HEK293 (cell line): ENCODE results near the gene METTL5.

Experiments used
- ATF2 ChIP-seq: fragments of 450-650 bp; formaldehyde crosslinking; IDR thresholded peaks from 2 replicates; pipeline ENCODE4 v1.5.1; 2016; ENCODE audit warnings: missing biosample characterization, missing genetic modification characterization, low read depth
- CTCF ChIP-seq: fragments of 450-650 bp; formaldehyde crosslinking; IDR thresholded peaks from 2 replicates; pipeline ENCODE4 v1.5.1; 2016; ENCODE audit warnings: missing biosample characterization, missing genetic modification characterization
- PBX3 ChIP-seq: sonication (generic); formaldehyde crosslinking; IDR thresholded peaks from 2 replicates; pipeline ENCODE4 v1.8.1; 2022; ENCODE audit warnings: mild to moderate bottlenecking, moderate library complexity, missing genetic modification reagents
- SP2 ChIP-seq: fragments of 450-650 bp; formaldehyde crosslinking; IDR thresholded peaks from 2 replicates; pipeline ENCODE4 v1.5.1; 2016; ENCODE audit warnings: missing biosample characterization, missing genetic modification characterization
- ZBTB11 ChIP-seq: fragments of 450-650 bp; formaldehyde crosslinking; conservative IDR thresholded peaks from 2 replicates; pipeline ENCODE4 v1.5.1; 2016; ENCODE audit warnings: low read depth, missing biosample characterization, missing genetic modification characterization
- ZNF114 ChIP-seq: fragments of 450-650 bp; formaldehyde crosslinking; IDR thresholded peaks from 2 replicates; pipeline ENCODE4 v1.5.0; 2017; ENCODE audit warnings: missing biosample characterization, missing genetic modification characterization
- ZNF274 ChIP-seq, 2 experiments: fragments of 200-500 bp in 1 of 2; fragments of 450-650 bp in 1 of 2; sonication (Bioruptor generic) in 1 of 2; formaldehyde crosslinking in 1 of 2; IDR thresholded peaks; 2 replicates each; pipeline versions ENCODE4 v1.5.1 to v1.6.1; 2014 to 2016; ENCODE audit warnings: borderline replicate concordance in 1 of 2, inconsistent platforms in 1 of 2, low read length in 1 of 2, missing biosample characterization in 1 of 2, missing genetic modification characterization in 1 of 2
- ZNF501 ChIP-seq: fragments of 450-650 bp; formaldehyde crosslinking; IDR thresholded peaks from 2 replicates; pipeline ENCODE4 v1.5.1; 2016; ENCODE audit warnings: missing biosample characterization, missing genetic modification characterization
- ZNF518A ChIP-seq: fragments of 450-650 bp; formaldehyde crosslinking; conservative IDR thresholded peaks from 2 replicates; pipeline ENCODE4 v1.5.1; 2016; ENCODE audit warnings: low read depth, missing biosample characterization, missing genetic modification characterization
- ZNF560 ChIP-seq: fragments of 450-650 bp; formaldehyde crosslinking; IDR thresholded peaks from 2 replicates; pipeline ENCODE4 v1.5.1; 2017; ENCODE audit warnings: missing biosample characterization, missing genetic modification characterization, borderline replicate concordance
- ZNF600 ChIP-seq: fragments of 450-650 bp; formaldehyde crosslinking; IDR thresholded peaks from 2 replicates; pipeline ENCODE4 v1.5.1; 2016; ENCODE audit warnings: missing biosample characterization, missing genetic modification characterization
- ZNF645 ChIP-seq: fragments of 450-650 bp; formaldehyde crosslinking; IDR thresholded peaks from 2 replicates; pipeline ENCODE4; 2016; ENCODE audit warnings: missing biosample characterization, missing genetic modification characterization
- ZSCAN5A ChIP-seq: fragments of 450-650 bp; formaldehyde crosslinking; IDR thresholded peaks from 2 replicates; pipeline ENCODE4 v1.5.1; 2016; ENCODE audit warnings: missing biosample characterization, missing genetic modification characterization

GRCh38 chr2:169782513-169782912 lies 42.2 kb downstream of the METTL5 start:
- TF ChIP-seq CTCF (tag by site-specific recombination) = no peak
- TF ChIP-seq ATF2 = no peak
- TF ChIP-seq ZNF501 (tag by site-specific recombination) = no peak
- TF ChIP-seq ZNF600 (tag by site-specific recombination) = no peak
- TF ChIP-seq ZSCAN5A (tag by site-specific recombination) = no peak
- no peak for TF ChIP-seq SP2 (tag by site-specific recombination)
- no peak for TF ChIP-seq ZNF560 (tag by site-specific recombination)
- TF ChIP-seq PBX3 (CRISPR knock-in tag) = no peak
- no peak for TF ChIP-seq ZNF518A (tag by site-specific recombination)
- no peak for TF ChIP-seq ZNF114 (tag by site-specific recombination)
- no peak for TF ChIP-seq ZNF645 (tag by site-specific recombination)
- no peak for TF ChIP-seq ZBTB11
- TF ChIP-seq ZNF274 (IDR thresholded peaks at IDR 0.05; ENCODE audit: low read length) = no peak
- no peak for TF ChIP-seq ZNF274 (tag by site-specific recombination; IDR thresholded peaks at IDR 0.05; ENCODE audit: borderline replicate concordance)
